Brain microvascular endothelial cell (primary cell): ENCODE results near the gene TNS4.

Experiments used
- DNase-seq: peaks from one replicate; pipeline ENCODE4 v3.0.0-alpha.2; 2020
- H3K27ac ChIP-seq: fragments of 250-450 bp; sonication (Bioruptor Pico); 2 replicates; pipeline ENCODE4 v1.5.1; 2020; ENCODE audit warnings: mild to moderate bottlenecking, moderate library complexity
- H3K27me3 ChIP-seq: fragments of 250-450 bp; sonication (Bioruptor Pico); replicated peaks from 2 replicates; pipeline ENCODE4 v1.5.1; 2020; ENCODE audit warnings: mild to moderate bottlenecking
- H3K36me3 ChIP-seq: fragments of 250-450 bp; sonication (Bioruptor Pico); replicated peaks from 2 replicates; pipeline ENCODE4 v1.5.1; 2020; ENCODE audit warnings: mild to moderate bottlenecking
- H3K4me3 ChIP-seq: 2 replicates; pipeline ENCODE4 v1.5.1; 2011; ENCODE audit warnings: low read depth, mild to moderate bottlenecking, control low read depth, low read length, moderate library complexity
- in situ Hi-C: cut with HindIII; loops from 2 replicates; pipeline ENCODE4 v1.10.0; 2017; ENCODE audit warnings: low sequenced_read_pairs, low pct_ligation_motif_present
- TF ChIP-seq, protein P1 (sequence below): IDR thresholded peaks from 2 replicates; pipeline ENCODE4 v1.5.1; 2011; ENCODE audit warnings: low read depth, mild to moderate bottlenecking, moderate library complexity, low read length, control low read depth, inconsistent platforms; ENCODE audit errors: missing control alignments

The TNS4 gene

DNA sequence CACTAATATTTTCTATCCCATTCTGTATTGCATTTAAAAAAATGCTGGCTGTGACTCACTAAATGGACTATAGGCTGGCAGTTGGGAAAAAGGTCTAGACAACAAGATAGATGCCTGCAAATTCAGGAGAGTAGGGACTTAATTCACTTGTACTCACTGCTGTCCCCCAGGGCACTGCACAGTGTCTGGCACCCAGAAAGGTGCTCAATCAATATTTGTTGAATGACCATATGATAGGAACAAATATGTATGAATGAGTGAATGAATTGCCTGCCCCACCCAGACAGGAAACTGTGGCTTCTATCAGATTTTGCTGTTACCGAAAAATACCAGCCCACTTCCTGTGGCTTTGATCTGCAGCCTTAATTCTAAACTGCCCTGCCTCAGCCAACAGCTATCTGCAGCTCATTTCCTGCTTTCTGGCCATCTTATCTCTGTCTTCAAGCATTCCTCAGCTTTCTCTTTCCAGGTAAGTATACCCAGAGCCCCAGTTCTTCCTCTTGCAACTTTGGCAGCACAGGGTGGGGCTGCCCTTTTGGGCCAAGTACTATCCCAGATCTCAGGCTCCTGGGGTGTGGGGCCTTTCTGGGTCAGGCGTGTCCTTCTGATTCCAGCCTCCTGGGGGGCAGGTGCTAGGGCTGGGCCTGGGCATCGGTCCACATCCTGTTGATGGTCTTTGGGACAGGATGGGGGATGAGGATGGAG lies 15.3 kb upstream of the TNS4 start:
- no peak overlapping the region for H3K27ac ChIP-seq
- in situ Hi-C loops: no loop called here
- H3K4me3 ChIP-seq: no peak overlapping the region

DNA sequence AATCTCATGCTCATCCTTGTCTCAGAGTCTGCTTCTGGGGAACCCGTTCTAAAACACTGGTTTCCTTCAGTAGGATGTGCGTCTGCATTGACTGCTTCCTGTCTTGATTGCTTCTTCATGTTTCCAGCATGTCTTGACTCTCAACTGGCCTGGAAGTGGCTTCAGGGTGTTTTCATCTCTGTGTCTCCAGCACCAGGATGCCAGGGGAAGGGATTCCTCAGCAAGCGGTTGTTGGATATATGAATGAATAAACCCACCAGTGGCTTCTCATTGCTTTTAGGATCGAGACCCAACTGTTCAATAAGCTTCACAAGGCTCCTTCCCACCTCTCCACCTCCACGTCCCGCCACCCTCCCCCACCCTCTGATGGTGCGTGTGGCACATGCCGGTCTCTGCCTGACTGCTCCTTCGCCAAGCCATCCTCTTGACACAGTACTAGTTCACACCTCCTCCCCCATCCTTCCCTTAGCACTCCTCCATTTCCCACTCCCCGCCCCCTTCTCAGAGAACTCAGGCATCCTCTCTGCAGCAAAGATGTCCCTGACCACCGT lies 14.1 kb upstream of the TNS4 start:
- H3K36me3 ChIP-seq: no peaks in the 10 kb centered on the region
- no peak overlapping the region for H3K27ac ChIP-seq
- no peak overlapping the region for H3K4me3 ChIP-seq
- TF ChIP-seq, protein P1, sequence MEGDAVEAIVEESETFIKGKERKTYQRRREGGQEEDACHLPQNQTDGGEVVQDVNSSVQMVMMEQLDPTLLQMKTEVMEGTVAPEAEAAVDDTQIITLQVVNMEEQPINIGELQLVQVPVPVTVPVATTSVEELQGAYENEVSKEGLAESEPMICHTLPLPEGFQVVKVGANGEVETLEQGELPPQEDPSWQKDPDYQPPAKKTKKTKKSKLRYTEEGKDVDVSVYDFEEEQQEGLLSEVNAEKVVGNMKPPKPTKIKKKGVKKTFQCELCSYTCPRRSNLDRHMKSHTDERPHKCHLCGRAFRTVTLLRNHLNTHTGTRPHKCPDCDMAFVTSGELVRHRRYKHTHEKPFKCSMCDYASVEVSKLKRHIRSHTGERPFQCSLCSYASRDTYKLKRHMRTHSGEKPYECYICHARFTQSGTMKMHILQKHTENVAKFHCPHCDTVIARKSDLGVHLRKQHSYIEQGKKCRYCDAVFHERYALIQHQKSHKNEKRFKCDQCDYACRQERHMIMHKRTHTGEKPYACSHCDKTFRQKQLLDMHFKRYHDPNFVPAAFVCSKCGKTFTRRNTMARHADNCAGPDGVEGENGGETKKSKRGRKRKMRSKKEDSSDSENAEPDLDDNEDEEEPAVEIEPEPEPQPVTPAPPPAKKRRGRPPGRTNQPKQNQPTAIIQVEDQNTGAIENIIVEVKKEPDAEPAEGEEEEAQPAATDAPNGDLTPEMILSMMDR: no peak
- in situ Hi-C loops: no loop called here
- no peaks in the 10 kb centered on the region for H3K27me3 ChIP-seq
- DNase-seq: no peak

More for the DNA sequence above, 15.3 kb upstream of the TNS4 start:
- no peaks in the 10 kb centered on the region for H3K27me3 ChIP-seq
- TF ChIP-seq, protein P1: no peak
- H3K36me3 ChIP-seq: no peaks in the 10 kb centered on the region
- no peak for DNase-seq

DNA sequence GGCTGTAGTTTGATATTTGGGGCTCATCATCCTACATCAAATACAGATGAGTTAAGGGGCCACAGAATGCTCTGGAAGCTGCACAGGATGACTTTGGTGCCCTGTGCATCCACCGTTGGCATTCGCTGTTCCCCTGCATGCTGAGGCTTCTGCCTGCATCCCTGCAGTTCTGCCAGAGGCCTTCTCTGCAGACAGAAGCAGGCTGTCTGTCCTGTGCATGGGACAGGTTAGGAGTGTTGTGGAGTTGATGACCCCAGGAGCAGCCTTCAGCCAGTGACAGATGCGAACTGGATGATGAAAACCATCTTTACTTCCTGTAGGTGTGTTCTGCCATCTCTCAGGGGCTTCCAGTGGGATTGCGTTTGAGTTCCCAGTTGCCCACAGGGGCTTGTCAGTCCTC lies 13.6 kb upstream of the TNS4 start:
- H3K4me3 ChIP-seq: no peak overlapping the region
- no peak for DNase-seq
- H3K36me3 ChIP-seq: no peaks in the 10 kb centered on the region
- no peak overlapping the region for H3K27ac ChIP-seq
- TF ChIP-seq, protein P1: no peak
- in situ Hi-C loops: no loop called here
- no peaks in the 10 kb centered on the region for H3K27me3 ChIP-seq

DNA sequence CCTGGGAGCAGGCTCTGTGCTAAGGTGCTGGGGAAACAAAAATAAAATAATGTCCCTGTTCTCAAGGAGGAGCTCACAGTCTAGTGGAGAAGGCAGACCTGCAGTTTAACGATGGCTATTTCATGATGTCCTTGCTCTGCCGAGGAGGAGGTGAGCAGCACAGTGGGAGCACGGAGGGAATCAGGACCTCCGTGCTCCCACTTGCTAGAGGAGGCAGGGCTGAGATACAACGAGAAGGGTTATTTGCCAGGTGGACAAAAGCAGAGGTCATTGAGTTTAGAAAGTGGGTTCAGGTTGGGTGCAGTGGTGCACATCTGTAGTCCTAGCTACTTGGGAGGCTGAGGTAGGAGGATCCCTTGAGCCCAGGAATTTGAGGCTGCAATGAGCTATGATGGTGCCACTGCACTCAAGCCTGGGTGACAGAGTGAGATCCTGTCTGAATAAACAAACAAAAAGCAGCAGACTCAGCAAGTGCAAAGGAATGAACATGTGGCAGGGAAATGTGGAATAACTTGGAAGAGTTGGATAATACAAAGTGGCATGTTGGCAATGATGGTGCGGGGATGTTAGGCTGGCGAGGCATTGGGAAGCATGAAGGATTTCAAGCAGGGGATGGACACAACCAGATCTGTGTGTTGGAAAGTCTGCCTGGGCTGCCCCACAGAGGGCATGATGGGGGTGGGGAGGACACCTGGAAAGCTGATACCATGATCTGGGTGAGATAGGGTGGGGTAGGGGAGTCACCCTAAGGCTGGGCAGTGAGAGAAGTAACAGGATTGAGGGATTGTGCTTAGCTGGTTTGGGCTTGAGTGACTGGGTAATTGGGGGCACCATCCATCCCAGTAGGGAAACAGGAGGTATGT lies 12.8 kb upstream of the TNS4 start:
- TF ChIP-seq, protein P1: no peak
- H3K27me3 ChIP-seq: no peaks in the 10 kb centered on the region
- no peak for DNase-seq
- H3K36me3 ChIP-seq: no peaks in the 10 kb centered on the region
- no peak overlapping the region for H3K27ac ChIP-seq
- H3K4me3 ChIP-seq: no peak overlapping the region
- in situ Hi-C loops: no loop called here

DNA sequence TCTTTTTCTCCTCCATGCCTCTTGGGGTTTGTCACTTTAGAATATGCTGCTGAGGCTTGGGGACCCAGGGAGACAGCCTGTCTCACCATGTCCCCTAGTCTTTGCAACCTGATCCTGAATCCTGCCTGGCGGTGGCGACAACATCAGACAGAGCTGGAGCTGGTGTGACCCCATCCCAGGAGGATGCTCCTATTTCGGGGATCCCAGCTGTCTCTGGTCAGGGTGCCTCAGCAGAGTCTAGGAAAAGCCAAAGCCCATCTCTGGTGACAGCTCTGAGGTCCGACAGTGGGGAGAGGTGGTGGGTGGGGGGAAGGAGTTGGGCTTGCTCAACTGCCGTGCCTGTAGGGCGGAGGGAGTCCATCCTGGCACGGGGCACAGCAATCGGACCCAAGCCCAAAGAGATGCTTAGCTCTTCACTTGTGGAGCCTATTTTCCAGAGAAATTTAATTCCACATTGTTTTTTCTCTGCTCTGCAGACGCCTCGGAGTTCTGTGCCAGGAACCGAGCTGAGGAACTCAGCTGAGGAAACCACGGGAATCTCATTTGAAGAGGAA lies 10.3 kb upstream of the TNS4 start:
- in situ Hi-C loops: no loop called here
- no peaks in the 10 kb centered on the region for H3K27me3 ChIP-seq
- no peak for DNase-seq
- peak overlapping the region; percentile 32 for H3K27ac ChIP-seq
- H3K36me3 ChIP-seq: no peaks in the 10 kb centered on the region
- TF ChIP-seq, protein P1: no peak
- H3K4me3 ChIP-seq: no peak overlapping the region
